ENCODE results near the gene GRM4. TPM values are rescaled to one million over a fixed set of nuclear protein-coding genes. Genes with fewer than 3 reads are reported as not detected.
A peak's percentile ranks its signal among the peaks of the same experiment; 100 is the strongest.
"Not testable (repeated sequence)": the region's sequence is repeated elsewhere in the genome, so short reads cannot be mapped to it uniquely, and the experiment has no call there.

GRM4 gene
- polyA plus RNA-seq, 12 donors = 0.66 to 4.0 (median 1.4) TPM; not detected in 1

DNA sequence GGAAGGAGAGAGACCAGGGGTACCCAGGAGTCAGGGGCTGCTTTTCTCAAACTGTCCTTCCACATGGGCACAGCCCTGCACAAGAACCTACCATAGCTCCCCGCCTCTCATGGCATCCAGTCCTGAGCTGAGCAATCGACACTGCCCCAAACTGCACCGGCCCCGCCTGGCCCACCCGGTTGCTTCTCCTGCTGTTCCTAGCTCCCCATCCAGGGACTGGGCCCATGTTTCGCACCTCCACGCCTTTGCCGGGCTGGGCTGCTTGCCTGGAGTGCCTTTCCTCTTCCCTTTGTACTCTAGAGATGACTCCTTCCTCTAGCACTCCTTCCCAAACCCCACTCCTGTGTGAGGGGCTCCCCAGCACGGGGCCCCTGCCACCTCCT lies 123.0 kb downstream of the GRM4 start:
- DNase-seq = no peak

DNA sequence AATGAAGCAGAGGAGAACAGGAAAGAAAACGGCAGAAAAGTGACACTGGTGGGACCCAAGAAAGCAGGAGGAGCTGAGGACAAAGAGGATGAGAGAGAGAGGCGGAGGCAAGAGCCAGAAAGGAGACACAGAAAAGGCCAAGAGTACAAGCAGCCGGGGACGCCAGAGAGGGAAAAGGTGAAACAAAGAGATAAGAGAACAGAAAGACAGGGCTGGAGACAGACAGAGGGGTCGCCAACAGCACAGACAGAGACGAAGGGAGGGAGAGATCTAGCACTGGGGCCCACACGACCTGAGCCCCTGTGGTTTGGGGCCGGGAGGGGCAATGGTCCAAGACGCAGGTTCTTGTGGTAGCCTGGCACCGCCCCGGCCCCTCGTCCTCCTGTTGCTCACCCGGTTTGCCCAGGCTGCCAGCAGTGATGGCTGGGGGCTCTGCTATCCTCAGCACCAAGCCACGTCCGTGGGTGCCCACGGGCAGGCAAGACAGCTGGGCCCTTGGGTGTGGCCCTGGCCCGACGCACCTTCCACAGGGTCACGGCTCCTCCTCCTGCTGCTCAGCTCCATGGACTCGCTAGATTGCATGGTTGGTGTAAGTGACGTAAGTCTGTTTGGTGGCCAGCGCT lies 123.5 kb downstream of the GRM4 start:
- no peak for DNase-seq

DNA sequence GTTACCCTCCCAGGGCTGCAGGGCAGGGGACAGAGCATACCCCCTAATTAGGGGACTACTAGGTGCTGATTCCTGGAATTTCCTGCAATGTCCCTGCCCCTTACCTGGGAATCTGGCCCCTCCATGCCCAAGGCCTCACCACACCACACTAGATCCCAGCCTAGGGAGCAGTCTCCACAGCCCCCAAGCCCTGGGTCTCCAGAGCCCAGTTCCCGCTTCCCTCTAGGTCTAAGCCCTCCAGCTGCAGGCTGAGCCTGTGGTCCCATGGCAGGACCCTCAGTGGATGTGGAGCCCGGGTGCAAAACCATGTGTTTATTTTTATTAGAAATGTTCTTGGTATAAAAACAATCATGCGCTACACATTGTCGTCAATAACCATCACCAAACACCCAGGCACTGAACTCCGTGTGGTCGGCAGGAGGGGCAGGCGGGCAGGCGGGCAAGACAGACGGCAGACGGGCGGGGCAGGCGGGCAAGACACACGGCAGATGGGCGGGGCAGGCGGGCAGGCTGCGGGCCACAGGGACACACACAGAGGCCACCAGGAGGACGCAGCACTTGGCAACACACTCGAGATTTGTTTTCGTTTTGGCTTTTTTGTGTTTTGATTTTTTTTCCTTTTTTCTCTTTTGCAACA lies 124.2 kb downstream of the GRM4 start:
- no peak for DNase-seq

DNA sequence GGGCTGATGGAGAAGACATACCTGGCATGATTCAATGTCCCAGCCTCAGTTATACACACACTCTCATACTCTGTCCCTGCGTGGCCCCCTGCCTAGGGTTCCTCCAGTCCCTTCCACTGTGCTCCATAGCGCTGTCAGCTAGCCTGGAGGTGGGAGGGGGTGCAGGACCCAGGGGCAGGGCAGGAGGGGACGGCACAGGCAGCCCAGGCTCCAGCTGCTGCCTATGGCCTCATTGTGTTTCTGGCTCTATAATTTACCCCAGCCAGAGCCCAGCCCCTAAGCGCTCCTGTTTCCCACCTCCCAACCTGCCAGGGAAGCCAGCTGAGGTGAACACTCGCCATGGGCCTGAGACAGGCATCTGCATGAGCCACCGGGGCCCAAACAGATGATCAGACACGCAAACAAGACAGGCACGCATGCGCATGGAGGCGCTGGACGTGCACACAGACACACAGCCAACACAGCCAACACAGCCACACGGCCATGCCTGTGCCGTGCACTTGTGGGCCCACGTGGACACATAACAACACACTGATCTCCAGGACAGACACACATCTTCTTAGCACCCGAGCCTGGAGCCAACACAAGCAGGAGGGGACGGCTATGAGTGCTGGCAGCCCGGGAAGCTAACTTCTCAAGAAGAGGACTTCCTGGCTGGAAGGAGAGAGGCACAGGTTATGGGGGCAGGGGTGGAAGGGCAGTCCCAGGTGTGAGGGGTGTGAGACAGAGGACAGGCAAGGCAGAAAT lies 124.9 kb downstream of the GRM4 start:
- no peak for DNase-seq

DNA sequence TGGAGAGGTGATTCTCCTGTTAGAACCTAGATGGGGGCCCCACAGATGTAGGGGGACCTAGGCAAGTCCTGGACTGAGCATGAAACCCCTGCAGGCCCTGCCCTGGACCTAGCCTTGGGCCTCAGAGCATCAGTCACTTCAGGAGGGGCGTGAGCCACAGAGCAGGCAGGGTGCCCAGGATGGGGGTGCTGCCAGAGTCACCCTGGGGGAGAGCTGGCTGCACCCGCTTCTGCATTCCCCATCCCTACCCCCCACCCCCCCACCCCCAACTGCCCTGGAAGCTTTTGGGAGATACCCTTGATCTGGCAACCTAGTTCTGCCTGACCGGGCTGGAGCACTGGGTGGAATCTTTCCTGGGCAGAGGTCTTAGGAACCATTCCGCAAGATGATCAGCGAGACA lies 125.6 kb downstream of the GRM4 start:
- DNase-seq = no peak

DNA sequence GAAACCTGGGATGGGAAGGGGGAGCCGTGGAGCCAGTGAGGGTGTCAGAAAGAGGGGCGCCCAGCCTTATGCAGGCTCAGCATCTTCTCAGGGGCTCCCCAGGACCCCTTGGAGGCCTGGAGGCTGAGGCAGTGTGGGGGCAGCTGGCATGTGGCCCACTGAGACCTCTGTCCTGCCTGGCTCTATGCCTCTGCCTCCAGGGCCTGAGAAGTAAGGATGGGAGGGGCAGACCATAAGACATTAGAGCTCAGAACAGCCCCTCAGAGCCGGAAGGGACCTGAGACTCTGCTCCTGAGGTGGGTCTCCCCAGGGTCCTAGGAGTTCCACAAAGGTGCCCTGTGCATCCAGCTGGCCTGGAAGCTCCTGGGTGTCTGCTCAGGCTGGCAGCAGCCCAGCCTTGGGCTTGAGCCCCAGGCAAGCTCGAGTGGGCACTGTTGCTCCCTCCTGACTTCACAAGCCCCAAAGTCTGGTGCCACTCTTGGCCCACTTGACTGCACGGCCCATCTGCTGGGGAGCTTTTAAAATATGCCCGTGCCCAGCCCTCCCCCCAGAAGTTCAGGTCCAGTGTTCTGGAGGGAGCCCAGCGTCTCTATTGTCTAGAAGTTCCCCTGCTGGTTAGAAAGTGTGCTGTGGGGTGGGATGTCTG lies 126.8 kb downstream of the GRM4 start:
- DNase-seq = no peak

DNA sequence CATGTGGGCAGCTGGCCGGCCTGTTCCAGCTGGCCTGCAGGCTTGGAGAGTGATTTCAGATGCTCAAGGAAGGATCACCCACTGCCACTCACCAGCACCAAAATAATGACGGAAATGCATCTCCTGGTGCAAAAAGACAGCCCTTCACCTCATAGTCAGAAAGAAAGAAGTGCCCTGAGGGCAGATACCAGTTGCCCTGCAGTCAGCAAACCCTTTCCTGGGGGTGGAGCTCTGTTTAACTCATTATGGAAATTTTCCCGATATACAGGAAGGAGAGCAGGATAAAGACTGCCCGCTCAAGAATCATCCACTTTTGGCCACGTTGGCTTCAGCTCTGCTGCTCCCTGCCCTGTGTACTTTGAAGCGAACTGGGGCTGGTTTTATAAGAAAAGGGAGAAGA lies 127.9 kb downstream of the GRM4 start:
- DNase-seq = no peak

DNA sequence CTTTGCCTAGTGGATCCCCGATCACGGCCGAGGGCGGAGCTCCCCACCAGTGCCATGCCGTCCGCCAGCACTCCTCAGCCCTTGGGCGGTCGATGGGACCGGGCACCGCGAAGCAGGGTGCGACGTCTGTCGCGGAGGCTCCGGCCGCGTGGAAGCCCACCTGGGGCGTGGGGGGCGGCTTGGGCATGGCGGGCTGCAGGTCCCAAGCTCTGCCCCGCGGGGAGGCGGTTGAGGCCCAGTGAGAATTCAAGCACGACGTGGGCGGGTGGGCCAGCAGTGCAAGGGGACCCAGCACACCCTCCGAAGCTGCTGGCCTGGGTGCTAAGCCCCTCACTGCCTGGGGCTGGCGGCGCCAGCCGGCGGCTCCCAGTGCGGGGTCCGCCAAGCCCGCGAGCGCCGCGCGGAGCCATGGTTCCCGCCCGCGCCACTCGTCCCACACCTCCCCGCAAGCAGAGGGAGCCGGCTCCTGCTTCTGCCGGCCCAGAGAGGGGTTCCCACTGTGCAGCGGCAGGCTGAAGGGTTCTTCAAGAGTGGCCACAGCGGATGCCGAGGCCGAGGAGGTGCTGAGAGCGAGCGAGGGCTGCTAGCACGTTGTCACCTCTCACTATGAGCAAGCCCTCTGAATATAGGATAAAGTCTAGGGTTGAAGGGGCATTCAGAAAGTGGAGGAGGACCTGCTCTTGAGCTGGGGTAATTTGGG lies 128.6 kb downstream of the GRM4 start:
- DNase-seq = no peak

DNA sequence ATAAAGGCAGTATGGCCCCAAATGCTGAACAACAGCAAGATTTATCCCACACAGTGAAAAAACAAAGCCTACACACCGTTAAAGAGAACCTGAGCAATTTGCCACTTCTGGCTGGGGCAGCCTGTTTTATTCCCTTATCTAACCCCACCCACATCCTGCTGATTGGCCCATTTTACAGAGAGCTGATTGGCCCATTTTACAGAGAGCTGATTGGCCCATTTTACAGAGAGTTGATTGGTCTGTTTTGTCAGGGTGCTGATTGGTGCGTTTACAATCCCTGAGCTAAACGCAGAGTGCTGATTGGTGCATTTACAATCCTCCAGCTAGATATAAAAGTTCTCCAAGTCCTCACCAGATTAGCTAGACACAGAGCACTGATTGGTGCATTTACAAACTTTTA lies 129.3 kb downstream of the GRM4 start:
- not testable (repeated sequence) for DNase-seq

DNA sequence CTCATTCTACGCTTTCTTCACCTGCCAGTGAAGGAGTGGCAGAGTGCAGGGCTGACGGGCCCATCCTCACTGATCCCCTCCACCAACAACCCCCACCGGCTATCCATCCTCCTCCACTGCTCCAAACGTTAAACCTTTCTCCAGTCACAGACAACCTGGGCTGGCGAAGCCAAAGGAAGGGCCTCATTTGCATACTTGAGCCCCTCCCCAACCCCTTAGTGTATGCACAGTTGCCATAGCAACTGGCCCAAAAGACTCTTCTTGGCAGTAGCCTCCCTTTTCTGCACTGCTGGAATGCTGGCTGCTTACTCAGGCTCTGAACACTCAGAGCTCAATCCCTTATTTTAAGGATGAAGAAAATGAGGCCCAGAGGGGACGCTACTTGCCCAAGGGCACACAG lies 130.3 kb downstream of the GRM4 start:
- peak; percentile 64 for DNase-seq

DNA sequence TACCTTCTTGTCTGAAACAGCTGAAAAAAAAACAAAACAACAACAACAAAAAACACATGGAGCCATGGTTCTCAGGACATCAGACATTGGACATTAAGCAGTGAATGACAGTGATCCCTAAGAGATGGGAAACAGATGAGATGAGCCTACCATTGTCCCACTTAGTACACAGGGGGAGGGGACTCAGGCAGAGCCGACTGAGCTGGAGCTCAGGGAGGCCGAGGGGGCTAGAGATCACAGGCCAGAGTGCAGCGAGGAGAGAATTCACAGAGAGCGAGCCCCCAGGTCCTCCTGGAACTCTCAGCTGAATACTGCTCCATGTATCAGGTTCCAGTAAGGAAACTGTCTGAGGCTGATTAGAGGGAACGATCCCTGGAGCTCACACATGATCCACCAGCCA lies 134.6 kb downstream of the GRM4 start:
- DNase-seq = no peak

DNA sequence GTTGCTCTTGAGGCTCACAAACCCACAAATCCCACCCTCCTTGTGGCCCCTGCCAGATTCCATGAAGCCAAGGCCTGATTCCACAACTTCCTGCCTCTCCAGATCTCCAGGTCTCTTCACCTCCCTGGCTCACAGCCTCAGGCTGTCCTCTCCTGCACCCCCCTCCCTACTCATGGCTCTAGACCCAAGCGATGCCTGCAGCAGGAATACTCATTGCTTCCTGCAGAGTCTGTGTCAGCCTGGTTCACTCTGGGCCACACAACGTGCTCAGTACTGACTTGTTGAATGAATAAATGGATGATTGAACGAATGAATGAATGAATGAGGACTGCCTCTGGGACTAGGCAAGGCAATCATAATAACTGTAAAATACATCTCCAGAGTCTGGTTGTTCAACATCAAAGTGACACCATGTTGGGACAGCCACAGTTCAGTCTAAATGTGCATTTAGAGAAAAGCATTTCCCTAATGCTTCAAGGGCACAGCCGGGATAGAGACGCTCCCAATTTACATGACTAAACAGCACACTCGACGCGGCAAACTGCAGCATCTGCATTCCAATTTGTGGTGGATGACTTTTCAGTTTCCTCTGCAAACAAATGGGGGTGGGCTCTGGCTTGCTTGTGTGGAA lies 139.9 kb downstream of the GRM4 start:
- DNase-seq = no peak

DNA sequence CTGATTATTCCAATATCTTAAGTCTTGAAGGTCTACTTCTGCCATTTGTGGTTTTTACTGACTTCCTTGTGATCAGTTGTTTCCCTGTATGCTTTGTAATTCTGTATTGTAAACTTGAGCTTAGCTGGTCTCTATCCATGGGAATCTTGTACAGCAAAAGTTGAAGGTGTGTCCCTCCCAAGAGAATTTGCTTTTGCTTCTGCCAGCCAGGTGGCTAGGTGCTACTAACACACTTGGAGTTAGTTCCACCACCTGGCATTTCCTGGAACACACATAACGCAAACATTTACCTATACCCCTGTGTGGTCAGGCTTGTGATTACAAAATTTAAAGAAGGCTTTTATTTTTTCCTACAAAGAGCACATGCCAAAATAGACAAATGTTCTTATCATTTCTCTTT lies 141.2 kb downstream of the GRM4 start:
- no peak for DNase-seq

DNA sequence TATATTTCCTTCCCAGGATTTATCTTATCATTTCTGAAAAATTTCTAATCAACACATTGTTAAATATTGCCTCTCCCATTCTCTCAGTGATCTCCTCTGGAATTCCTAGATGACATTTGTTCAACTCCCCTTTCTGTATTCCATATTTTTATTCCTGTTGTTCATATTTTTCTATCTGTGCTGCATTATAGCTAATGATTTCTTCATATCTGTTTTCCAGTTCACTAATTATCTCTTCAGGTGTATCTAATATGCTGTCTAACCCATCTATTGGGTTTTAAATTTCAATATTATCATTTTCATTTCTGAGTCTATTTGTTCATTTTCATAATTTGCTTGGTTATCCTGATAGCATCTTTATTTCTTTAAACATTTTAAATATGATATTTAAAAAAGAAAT lies 141.9 kb downstream of the GRM4 start:
- DNase-seq = no peak

DNA sequence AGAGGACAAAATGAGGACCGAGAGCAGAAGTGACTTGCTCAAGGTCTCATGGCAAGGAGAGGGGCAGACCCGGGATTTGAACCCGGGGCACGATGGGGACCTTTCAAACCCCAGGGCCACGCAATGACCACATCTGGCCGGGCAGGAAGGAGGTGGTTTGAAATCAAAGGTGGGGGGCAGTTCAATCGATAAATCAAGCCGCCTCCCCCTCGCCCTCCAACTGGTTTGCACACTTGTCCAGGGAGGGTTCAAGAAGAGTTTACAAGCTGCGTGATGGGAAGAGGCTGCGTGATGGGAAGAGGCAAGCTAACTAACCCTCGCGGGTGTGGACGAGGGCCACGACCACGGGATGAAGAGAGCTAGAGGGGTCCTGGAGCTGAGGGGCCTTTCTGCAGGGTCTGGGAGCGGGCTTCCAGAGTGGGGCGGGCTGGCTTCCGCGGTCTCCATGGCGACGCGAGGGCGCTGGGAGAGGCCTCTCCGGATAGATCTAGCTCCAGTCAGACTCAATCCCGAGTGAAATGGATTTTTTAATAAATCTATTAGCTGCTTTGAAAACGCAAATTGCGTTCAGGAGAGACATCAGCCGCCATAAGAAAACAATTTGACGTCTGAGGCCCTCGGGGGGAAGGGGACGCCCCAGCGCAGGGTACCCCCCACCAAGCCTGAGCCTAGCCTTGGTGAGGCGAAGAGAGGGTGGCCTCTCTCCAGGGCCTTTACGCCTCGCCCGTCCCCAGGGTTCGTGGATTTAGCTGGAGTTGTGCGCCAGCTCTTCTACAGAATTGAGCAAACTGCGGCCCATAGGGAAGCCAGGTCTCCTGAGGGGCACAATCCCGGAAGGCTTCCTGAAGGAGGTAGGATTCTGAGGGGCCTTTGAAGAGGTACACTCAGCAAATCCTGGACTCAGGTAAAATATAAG lies 143.9 kb downstream of the GRM4 start:
- no peak for DNase-seq

DNA sequence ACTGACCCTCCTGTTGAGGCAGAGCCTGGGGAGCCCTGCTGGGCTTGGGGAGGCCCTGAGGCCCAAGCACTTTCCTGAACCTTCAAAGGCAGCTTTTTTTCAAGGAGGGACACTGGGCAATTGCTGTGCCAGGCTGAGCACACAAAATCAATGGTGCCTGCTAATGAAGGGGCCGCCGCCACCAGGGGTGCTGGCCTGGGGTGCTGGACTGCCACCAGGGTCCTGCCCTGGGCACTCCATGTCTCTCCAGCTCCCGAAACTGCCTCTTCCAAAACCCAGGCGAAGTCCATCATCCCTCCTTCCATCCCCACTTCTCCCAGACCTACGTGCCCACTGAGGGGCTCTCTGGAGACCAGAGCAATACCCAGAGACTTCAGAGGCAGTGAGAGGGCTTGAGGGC lies 145.6 kb downstream of the GRM4 start:
- DNase-seq = no peak

DNA sequence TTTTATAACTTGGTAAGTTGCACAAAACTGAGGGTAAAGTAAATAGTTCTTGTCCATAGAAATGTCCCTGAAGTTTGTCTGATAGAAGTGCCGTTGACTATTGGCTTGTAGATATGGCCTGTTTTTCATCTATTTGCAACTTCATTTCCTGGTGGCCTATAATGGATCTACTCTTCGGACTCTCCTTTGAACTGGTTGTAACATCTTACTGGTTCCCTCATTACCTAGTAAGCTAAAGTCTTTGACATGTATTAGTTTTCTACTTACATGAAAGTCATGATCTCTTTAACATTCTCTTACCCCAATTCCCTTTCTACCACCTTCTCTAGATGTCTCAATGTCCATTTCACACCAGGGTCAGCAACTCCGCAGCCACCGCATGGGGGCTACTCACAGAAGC lies 146.3 kb downstream of the GRM4 start:
- DNase-seq = no peak

DNA sequence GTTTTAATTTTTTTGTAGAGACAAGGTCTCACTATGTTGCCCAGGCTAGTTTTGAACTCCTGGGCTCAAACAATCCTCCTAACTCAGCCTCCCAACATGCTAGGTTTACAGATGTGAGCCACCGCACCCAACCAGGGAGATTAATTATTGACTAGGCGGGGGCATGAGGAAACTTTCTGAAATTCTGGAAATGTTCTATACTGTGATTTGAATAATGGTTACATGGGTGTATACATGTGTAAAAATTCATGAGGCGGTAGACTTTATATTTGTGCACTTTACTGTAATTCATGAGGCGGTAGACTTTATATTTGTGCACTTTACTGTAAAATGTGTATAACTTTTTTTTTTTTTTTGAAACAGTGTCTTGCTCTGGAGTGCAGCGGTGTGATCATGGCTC lies 147.2 kb downstream of the GRM4 start:
- no peak for DNase-seq

DNA sequence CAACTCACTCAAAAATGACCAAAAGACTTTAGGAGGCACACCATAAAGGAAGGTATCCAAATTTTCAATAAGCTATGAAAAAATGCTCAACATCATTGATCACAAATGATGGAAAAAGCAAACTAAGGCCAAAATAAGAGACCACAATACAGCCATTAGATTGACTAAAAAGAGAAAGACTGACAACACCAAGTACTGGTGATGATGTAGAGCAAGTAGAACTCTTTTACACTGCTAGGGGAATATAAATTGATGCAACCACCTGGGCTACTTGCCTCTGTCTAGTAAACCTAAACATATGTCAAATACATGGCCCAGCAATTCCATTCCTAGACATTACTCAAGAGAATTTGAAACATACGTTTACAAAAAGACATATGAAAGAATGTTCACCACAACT lies 148.6 kb downstream of the GRM4 start:
- no peak for DNase-seq

DNA sequence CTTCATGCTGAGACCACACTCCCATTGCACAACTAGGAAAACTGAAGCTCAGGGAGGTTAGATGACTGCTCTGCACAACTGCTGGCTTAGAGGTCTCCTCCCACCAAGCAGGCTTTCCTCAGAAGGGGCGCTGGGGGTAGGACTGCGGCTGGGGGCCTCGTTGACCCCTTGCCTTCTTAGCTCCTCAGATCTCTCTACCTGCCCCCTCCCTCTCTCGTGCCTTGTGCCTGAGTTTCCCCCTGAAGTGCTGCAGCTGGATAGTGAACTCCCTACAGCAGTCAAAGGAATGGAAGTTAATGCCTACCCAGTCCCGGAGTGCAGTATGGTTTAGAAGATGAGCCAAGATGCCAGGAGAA lies 149.8 kb downstream of the GRM4 start:
- DNase-seq = no peak
